ENCODE data around the gene ZNRF4.
"Not testable (repeated sequence)": the region's sequence is repeated elsewhere in the genome, so short reads cannot be mapped to it uniquely, and the experiment has no call there.

ZNRF4 gene

GRCh38 chr19:5478241-5478924 lies 23.2 kb downstream of the ZNRF4 start:
- DNase-seq: no peak

- no peak for DNase-seq
Measured at GRCh38 chr19:5478925-5479588, 23.8 kb downstream of the ZNRF4 start.

GRCh38 chr19:5479958-5480357 lies 24.7 kb downstream of the ZNRF4 start:
- no peak for DNase-seq

GRCh38 chr19:5480427-5480836 lies 25.2 kb downstream of the ZNRF4 start:
- DNase-seq: no peak

- no peak for DNase-seq
Measured at GRCh38 chr19:5481957-5482356, 26.7 kb downstream of the ZNRF4 start.

- DNase-seq: no peak
Measured at GRCh38 chr19:5484398-5485285, 29.4 kb downstream of the ZNRF4 start.

GRCh38 chr19:5485286-5485636 lies 30.0 kb downstream of the ZNRF4 start:
- DNase-seq: no peak

GRCh38 chr19:5485658-5486057 lies 30.4 kb downstream of the ZNRF4 start:
- DNase-seq: not testable (repeated sequence)

- no peak for DNase-seq
Measured at GRCh38 chr19:5487222-5487621, 32.0 kb downstream of the ZNRF4 start.

- DNase-seq: no peak
Measured at GRCh38 chr19:5489551-5489950, 34.3 kb downstream of the ZNRF4 start.

GRCh38 chr19:5491565-5491964 lies 36.3 kb downstream of the ZNRF4 start:
- DNase-seq: no peak

GRCh38 chr19:5492281-5492634 lies 37.0 kb downstream of the ZNRF4 start:
- no peak for DNase-seq

GRCh38 chr19:5492635-5493409 lies 37.6 kb downstream of the ZNRF4 start:
- no peak for DNase-seq

GRCh38 chr19:5494773-5495172 lies 39.6 kb downstream of the ZNRF4 start:
- no peak for DNase-seq

- DNase-seq: no peak
Measured at GRCh38 chr19:5495792-5496191, 40.6 kb downstream of the ZNRF4 start.

GRCh38 chr19:5497297-5497696 lies 42.1 kb downstream of the ZNRF4 start:
- no peak for DNase-seq

GRCh38 chr19:5498830-5499550 lies 43.8 kb downstream of the ZNRF4 start:
- no peak for DNase-seq

- no peak for DNase-seq
Measured at GRCh38 chr19:5501907-5502306, 46.7 kb downstream of the ZNRF4 start.

- no peak for DNase-seq
Measured at GRCh38 chr19:5503598-5503997, 48.4 kb downstream of the ZNRF4 start.

- DNase-seq: no peak
Measured at GRCh38 chr19:5504114-5504513, 48.9 kb downstream of the ZNRF4 start.

Measured in amniotic stem cell (primary cell).